Vagina (tissue), 2 donors: ENCODE data around the gene LCLAT1. TPM values are rescaled to one million over a fixed set of nuclear protein-coding genes. Genes with fewer than 3 reads are reported as not detected.

Experiments
- DNase-seq, 2 donors: peaks; one replicate each; pipeline ENCODE4 v3.0.0-alpha.2; 2017; ENCODE audit errors: extremely low spot score in 2 of 2
- H3K27ac ChIP-seq: fragments of 200-600 bp; sonication (generic); one replicate; pipeline ENCODE4 v1.5.1; 2019
- H3K27me3 ChIP-seq: fragments of 200-600 bp; sonication (generic); one replicate; pipeline ENCODE4 v1.5.1; 2019
- H3K36me3 ChIP-seq, 2 donors: fragments of 200-600 bp; sonication (generic); one replicate each; pipeline ENCODE4 v1.5.1; 2017 to 2019
- H3K4me1 ChIP-seq: fragments of 200-600 bp; sonication (generic); one replicate; pipeline ENCODE4 v1.5.1; 2019
- H3K4me3 ChIP-seq, 2 donors: fragments of 200-600 bp; sonication (generic); 1 replicate in 1 of 2; 2 replicates in 1 of 2; pipeline ENCODE4 v1.5.1; 2016 to 2019
- H3K9me3 ChIP-seq: fragments of 200-600 bp; sonication (generic); one replicate; pipeline ENCODE4 v1.5.1; 2019
- POLR2A ChIP-seq, 2 donors: fragments of 450-650 bp; IDR thresholded peaks; one replicate each; pipeline ENCODE4 v1.6.1; 2017; ENCODE audit warnings: antibody characterized with exemption in 2 of 2, mild to moderate bottlenecking in 2 of 2, moderate library complexity in 2 of 2
- POLR2AphosphoS5 ChIP-seq, 2 donors: sonication (generic); formaldehyde crosslinking; IDR thresholded peaks; one replicate each; pipeline ENCODE4 v1.9.0; 2017; ENCODE audit warnings: antibody characterized with exemption in 2 of 2, mild to moderate bottlenecking in 2 of 2, low read depth in 1 of 2; ENCODE audit not compliant: insufficient read depth in 1 of 2
- intact Hi-C: fragments of 100-400 bp; cut with DNase I; formaldehyde crosslinking; loops from one replicate; pipeline ENCODE4 v1.15.1; 2023
- total RNA-seq: library from RNA; depleted of rRNA; stranded (reverse); fragments of >200 nt; gene quantifications from one replicate; pipeline ENCODE4 v1.2.3, GENCODE V29; 2016
- TF ChIP-seq, protein P1 (sequence below), 3 experiments: fragments of 450-650 bp in 2 of 3; fragments of 200-600 bp in 1 of 3; sonication (generic) in 1 of 3; IDR thresholded peaks; one replicate each; pipeline ENCODE4 v1.5.1; 2017 to 2019; ENCODE audit warnings: antibody characterized with exemption in 3 of 3, mild to moderate bottlenecking in 2 of 3, moderate library complexity in 2 of 3

The LCLAT1 gene
- total RNA-seq, 1 donor from 2014 or later, result 19.6 TPM

DNA sequence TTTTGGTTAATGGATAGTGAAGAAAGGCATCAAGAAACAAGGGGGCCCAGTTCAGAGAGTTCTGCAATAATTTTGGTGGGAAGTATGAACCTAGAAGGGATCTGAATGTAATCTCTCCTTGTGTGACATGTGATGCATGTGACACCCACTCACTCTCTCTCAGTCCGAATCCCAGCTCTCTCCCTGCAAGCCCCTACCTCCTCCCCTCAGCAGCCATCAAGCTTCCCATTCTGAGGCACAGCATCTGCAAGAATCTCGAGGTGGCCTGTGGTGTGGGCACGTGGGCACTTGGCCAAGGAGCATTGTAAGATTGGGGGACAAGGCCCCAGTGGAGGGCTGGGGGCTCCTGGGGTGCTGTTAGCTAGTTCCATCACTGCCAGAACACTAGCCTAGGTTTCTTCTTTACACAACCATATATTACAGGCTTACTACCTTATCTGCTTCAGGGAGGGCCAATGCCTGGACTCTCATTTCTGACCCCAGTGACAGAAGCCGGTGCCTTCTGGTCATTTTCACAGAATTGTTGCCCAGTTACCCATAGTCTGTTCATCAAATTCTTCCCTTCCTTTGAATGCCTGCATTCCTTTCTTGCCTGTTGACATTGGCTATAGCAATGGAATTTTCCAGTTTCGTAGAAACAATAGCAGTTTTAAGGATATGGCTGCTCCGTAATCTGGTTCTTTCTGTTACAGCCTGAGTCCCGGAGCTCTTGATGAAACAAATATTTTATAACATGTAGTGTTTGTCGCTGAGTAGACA lies 13.3 kb upstream of the LCLAT1 start:
- H3K27me3 ChIP-seq, result no peaks in the 10 kb centered on the region
- H3K36me3 ChIP-seq, result no peaks in the 10 kb centered on the region
- TF ChIP-seq, protein P1, sequence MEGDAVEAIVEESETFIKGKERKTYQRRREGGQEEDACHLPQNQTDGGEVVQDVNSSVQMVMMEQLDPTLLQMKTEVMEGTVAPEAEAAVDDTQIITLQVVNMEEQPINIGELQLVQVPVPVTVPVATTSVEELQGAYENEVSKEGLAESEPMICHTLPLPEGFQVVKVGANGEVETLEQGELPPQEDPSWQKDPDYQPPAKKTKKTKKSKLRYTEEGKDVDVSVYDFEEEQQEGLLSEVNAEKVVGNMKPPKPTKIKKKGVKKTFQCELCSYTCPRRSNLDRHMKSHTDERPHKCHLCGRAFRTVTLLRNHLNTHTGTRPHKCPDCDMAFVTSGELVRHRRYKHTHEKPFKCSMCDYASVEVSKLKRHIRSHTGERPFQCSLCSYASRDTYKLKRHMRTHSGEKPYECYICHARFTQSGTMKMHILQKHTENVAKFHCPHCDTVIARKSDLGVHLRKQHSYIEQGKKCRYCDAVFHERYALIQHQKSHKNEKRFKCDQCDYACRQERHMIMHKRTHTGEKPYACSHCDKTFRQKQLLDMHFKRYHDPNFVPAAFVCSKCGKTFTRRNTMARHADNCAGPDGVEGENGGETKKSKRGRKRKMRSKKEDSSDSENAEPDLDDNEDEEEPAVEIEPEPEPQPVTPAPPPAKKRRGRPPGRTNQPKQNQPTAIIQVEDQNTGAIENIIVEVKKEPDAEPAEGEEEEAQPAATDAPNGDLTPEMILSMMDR (IDR thresholded peaks at IDR 0.05), result no peak
- TF ChIP-seq POLR2A (IDR thresholded peaks at IDR 0.05), result no peak
- no peak for TF ChIP-seq POLR2AphosphoS5 (IDR thresholded peaks at IDR 0.05; ENCODE audit: insufficient read depth in 1 of 2, low read depth in 1 of 2)
- no peaks in the 10 kb centered on the region for H3K9me3 ChIP-seq
- no peaks in the 10 kb centered on the region for H3K4me1 ChIP-seq
- intact Hi-C loops, result no loop called here
- H3K4me3 ChIP-seq, result no peak overlapping the region
- DNase-seq, result no peak
- H3K27ac ChIP-seq, result no peak overlapping the region

DNA sequence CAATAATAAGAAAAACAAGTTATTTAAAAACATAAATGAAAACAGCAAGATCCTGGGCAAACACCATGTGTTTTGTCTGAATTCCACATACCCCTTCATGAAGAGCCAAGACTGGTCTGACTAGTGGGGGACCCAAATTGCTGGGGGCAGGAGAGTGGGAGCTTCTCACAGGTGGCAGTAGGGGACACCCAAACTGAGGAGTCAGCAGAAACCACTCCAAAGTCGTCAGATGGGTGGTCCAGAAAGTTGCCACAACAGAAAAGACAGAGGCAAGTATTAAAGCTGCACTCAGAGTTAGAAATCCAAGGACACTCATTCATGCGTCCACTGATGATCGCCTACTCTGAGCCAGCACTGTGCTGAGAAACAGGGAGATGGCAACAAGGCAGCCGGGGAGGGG lies 12.3 kb upstream of the LCLAT1 start:
- TF ChIP-seq, protein P1 (IDR thresholded peaks at IDR 0.05), result no peak
- no peak for TF ChIP-seq POLR2AphosphoS5 (IDR thresholded peaks at IDR 0.05; ENCODE audit: insufficient read depth in 1 of 2, low read depth in 1 of 2)
- no peak for TF ChIP-seq POLR2A (IDR thresholded peaks at IDR 0.05)
- intact Hi-C loops, result no loop called here
- H3K9me3 ChIP-seq, result no peaks in the 10 kb centered on the region
- H3K4me1 ChIP-seq, result no peaks in the 10 kb centered on the region
- no peak for DNase-seq
- no peak overlapping the region for H3K27ac ChIP-seq
- no peaks in the 10 kb centered on the region for H3K36me3 ChIP-seq
- H3K27me3 ChIP-seq, result no peaks in the 10 kb centered on the region
- H3K4me3 ChIP-seq, result no peak overlapping the region

DNA sequence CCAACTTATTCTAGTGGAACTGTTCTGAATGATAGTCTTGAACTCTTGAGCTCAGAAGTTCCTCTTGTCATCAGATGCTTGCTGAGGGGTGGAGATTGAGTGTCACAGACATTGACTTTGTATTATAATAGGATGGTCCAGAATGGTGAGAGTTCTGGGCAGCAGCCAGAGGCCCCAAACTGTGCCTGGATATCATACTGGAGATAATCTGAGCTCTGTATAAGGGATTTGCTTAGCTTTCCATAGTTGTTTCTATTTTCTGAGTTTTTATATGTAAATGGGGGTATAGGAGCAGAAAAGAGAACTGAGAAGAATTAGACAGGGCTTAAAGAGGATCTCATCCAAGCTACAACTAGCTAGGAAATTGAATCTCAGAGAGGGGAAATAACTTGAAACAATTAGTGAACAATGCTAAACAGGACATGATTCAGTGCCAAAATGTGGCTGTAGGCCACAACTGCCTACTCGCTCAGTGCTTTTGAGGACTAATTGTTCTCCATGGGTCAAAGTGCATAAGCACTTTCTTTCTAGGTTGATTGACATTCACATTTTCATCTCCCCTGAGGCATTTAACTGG lies 10.1 kb upstream of the LCLAT1 start:
- Histone ChIP-seq H3K27me3 (no peaks in the 10 kb centered on the region), H3K36me3 (no peaks in the 10 kb centered on the region), H3K4me1 (no peaks in the 10 kb centered on the region), H3K4me3 (no peak overlapping the region), H3K27ac (no peak overlapping the region), H3K9me3 (no peaks in the 10 kb centered on the region)
- no peak for DNase-seq
- no peak for TF ChIP-seq POLR2AphosphoS5 (IDR thresholded peaks at IDR 0.05; ENCODE audit: insufficient read depth in 1 of 2, low read depth in 1 of 2)
- TF ChIP-seq POLR2A (IDR thresholded peaks at IDR 0.05), result no peak
- intact Hi-C loops, result no loop called here

DNA sequence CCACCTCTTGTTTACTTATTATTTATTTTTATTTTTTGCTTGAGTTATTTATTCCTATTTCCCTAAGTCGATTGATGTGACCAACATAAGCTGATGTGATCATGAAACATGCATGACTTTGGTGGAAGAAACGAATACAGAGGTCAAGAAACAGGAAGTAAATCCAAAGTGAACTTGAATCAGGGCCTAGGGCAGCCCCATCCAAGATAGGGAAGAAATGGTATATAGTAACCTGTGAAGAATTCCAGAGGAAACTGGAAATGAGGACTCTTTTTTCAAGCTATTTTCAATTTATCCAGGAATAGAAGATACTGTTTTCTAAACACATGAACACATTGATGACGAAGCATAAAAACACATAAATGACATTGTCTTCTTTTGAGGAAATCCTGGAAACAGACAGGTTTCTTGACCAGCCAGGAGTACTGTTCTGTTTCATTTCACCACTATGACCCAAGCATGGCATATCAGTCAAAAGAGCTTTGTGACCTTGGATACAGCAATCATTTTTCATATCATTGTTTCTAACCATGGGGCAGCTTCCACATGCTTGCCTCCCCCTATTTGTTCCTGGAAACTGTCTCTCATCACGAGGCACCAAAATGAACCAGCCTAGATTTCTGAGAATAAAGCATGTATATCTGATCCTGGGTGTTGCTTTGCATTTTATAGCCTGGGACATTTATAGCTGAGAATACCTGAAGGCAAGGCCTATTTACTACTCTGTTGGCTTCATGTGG lies 9.1 kb upstream of the LCLAT1 start:
- H3K36me3 ChIP-seq, result no peaks in the 10 kb centered on the region
- TF ChIP-seq, protein P1 (IDR thresholded peaks at IDR 0.05), result no peak
- no peak for TF ChIP-seq POLR2AphosphoS5 (IDR thresholded peaks at IDR 0.05; ENCODE audit: insufficient read depth in 1 of 2, low read depth in 1 of 2)
- no peak for TF ChIP-seq POLR2A (IDR thresholded peaks at IDR 0.05)
- H3K9me3 ChIP-seq, result no peaks in the 10 kb centered on the region
- no peaks in the 10 kb centered on the region for H3K4me1 ChIP-seq
- H3K27ac ChIP-seq, result no peak overlapping the region
- intact Hi-C loops, result no loop called here
- DNase-seq, result no peak
- H3K4me3 ChIP-seq, result no peak overlapping the region
- H3K27me3 ChIP-seq, result no peaks in the 10 kb centered on the region

DNA sequence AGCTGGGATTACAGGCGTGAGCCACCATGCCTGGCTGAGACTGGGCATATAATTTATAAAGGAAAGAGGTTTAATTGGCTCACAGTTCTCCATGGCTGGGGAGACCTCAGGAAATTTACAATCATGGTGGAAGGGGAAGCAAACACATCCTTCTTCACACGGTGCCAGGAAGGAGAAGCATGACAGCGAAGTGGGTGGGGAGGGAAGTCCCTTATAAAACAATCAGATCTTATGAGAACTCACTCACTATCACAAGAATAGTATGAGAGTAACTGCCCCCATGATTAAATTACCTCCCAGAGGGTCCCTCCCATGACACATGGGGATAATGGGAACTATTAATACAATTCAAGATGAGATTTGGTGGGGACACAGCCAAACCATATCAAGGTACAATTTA lies 7.8 kb upstream of the LCLAT1 start:
- Histone ChIP-seq H3K27ac (no peak overlapping the region), H3K9me3 (no peaks in the 10 kb centered on the region), H3K36me3 (no peaks in the 10 kb centered on the region), H3K4me3 (no peak overlapping the region), H3K27me3 (no peaks in the 10 kb centered on the region), H3K4me1 (no peaks in the 10 kb centered on the region)
- intact Hi-C loops, result no loop called here
- DNase-seq, result no peak
- TF ChIP-seq, protein P1 (IDR thresholded peaks at IDR 0.05), result no peak
- TF ChIP-seq POLR2AphosphoS5 (IDR thresholded peaks at IDR 0.05; ENCODE audit: insufficient read depth in 1 of 2, low read depth in 1 of 2) (no peak), POLR2A (IDR thresholded peaks at IDR 0.05) (no peak)
